Right cardiac atrium (tissue), 5 donors: Measurements from ENCODE around the gene NEUROD6. TPM values are rescaled to one million over a fixed set of nuclear protein-coding genes. Genes with fewer than 3 reads are reported as not detected.

ENCODE experiments used
- ATAC-seq, 2 donors: fragments of 200-7000 bp; cut with Tn5 transposase; one replicate each; pipeline versions ENCODE4 v1.8.0 to v1.9.1; 2020; ENCODE audit warnings: moderate library complexity in 2 of 2, mild to moderate bottlenecking in 1 of 2
- DNase-seq, 3 donors: peaks; one replicate each; pipeline ENCODE4 v3.0.0-alpha.2; 2020
- H3K27ac ChIP-seq: one replicate; pipeline ENCODE4 v1.5.1; 2013; ENCODE audit warnings: mild to moderate bottlenecking, low read length, control low read depth, moderate library complexity
- H3K27me3 ChIP-seq: one replicate; pipeline ENCODE4 v1.6.1; 2013; ENCODE audit not compliant: control insufficient read depth, insufficient read depth
- H3K4me1 ChIP-seq: one replicate; pipeline ENCODE4 v1.6.1; 2013; ENCODE audit warnings: low read length; ENCODE audit not compliant: control insufficient read depth, insufficient read depth
- H3K4me3 ChIP-seq: one replicate; pipeline ENCODE4 v1.5.1; 2013; ENCODE audit warnings: low read length, control low read depth
- H3K9me3 ChIP-seq: one replicate; pipeline ENCODE4 v1.6.1; 2013; ENCODE audit warnings: low read length; ENCODE audit not compliant: control insufficient read depth
- WGBS: extraction: QIAGEN DNeasy Blood & Tissue Kit; methylation state at CpG from one replicate; pipeline ENCODE4 v1.1.7; 2013; 5-methylcytosine and 5-hydroxymethylcytosine counted together
- intact Hi-C, 4 donors: fragments of 100-400 bp; cut with DNase I; formaldehyde crosslinking; loops; one replicate each; pipeline versions ENCODE4 v1.11.0 to v1.14.0; 2022 to 2023
- polyA plus RNA-seq: library from polyadenylated mRNA; stranded (reverse); fragments of 200-250 nt; gene quantifications from one replicate; pipeline ENCODE4 v1.2.3, GENCODE V29; 2013
- total RNA-seq, 4 donors: library from RNA; stranded (reverse); fragmentation: NEBNext Ultra II Directional; extraction: Animal tissue kit (Norgen Biotek cat#: 25700); gene quantifications; one replicate each; pipeline ENCODE4 v1.2.1, GENCODE V29; 2021
- donor health status: healthy with polysubstance abuse.
- donor health status: DM: no; HTN: yes; CAD: no.
- donor health status: DM: no; HTN: no; CAD: no.
- donor health status: DM: no; HTN: yes; CAD: no; lungs with severe emphysema.
- donor health status: DM: yes; HTN: yes; CAD: no.

NEUROD6 gene
- total and polyA plus RNA-seq, 5 donors, result not detected

DNA sequence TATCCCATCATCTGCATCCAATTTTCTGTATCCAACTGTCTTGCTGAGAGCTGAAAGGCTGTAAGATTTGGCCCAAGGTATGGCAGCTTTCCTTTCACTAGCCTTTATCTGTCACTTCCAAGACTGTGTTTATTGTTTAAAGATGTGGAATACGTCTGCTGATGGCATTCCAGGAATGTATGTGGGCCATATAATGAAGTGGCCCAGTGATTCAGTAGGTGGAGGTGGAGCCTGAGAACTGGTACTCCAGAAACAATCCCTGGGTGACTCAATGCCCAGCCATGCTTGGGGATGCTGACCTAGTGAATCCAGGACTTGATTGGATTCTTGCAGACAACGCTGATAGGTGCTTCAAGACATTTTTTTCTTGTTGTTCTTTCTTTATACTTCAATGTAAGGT is 13.5 kb downstream of the NEUROD6 start:
- DNase-seq (no peak), ATAC-seq (no peak)
- Histone ChIP-seq H3K27ac (no peak overlapping the region), H3K9me3 (no peaks in the 10 kb centered on the region), H3K4me1 (no peaks in the 10 kb centered on the region), H3K27me3 (peaks cover 2% of the 10 kb centered on the region), H3K4me3 (no peak overlapping the region)
- intact Hi-C loops, result no loop called here
- WGBS, result 42% methylated on average over 2 of the region's 2 CpGs

GRCh38 chr7:31326416-31326815 is 14.1 kb downstream of the NEUROD6 start:
- Histone ChIP-seq H3K4me3 (no peak overlapping the region), H3K9me3 (no peaks in the 10 kb centered on the region), H3K27me3 (peaks cover 2% of the 10 kb centered on the region), H3K27ac (no peak overlapping the region), H3K4me1 (no peaks in the 10 kb centered on the region)
- 63% methylated on average over 2 of the region's 2 CpGs for WGBS
- DNase-seq, result no peak
- ATAC-seq, result no peak
- intact Hi-C loops, result no loop called here

DNA sequence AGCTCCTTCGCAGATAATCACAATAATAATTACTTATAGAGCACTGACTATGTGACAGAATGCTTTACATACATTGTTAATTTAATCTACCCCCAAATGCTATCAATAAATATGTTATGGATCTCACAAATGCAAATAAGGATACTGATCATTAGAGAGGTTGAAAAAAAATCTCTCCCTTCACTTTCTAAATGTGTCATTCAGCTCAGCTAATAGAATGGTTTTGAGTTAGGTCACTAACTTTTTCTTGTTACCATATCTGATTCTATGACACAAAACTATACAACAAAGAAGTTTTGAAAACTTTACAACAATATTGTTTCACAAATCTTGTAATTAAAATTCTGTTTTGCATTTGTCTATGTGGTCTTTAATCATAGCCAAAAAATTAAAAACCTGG is 17.4 kb downstream of the NEUROD6 start:
- Histone ChIP-seq H3K27ac (no peak overlapping the region), H3K27me3 (peaks cover 2% of the 10 kb centered on the region), H3K4me1 (no peaks in the 10 kb centered on the region), H3K9me3 (no peaks in the 10 kb centered on the region), H3K4me3 (no peak overlapping the region)
- 70% methylated on average over 1 of the region's 1 CpG for WGBS
- DNase-seq, result no peak
- intact Hi-C loops, result no loop called here
- no peak for ATAC-seq

GRCh38 chr7:31320675-31321074 is 19.9 kb downstream of the NEUROD6 start:
- H3K4me1 ChIP-seq, result no peaks in the 10 kb centered on the region
- DNase-seq (no peak), ATAC-seq (no peak)
- no peaks in the 10 kb centered on the region for H3K27me3 ChIP-seq
- no peak overlapping the region for H3K4me3 ChIP-seq
- intact Hi-C loops, result no loop called here
- H3K9me3 ChIP-seq, result no peaks in the 10 kb centered on the region
- H3K27ac ChIP-seq, result no peak overlapping the region

DNA sequence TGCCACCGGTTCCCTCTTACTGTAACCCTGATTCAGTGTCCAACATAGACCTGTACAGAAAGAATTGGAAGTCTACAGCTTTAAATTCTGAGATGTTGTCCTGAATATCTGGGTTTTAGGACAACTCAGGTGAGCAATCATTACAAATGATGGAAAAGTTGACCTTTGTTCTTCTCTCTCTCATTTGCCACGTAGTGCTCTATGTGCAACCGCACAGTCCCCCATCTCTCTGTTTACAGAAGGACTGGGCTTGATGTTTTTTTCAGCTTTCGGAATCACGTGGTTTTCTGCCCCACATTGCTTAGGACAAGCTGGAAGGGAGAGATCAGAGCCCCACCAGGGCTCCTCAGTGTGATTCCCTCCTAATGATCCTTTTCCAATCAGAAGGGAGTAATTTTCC is 22.2 kb downstream of the NEUROD6 start:
- Histone ChIP-seq H3K9me3 (no peaks in the 10 kb centered on the region), H3K27ac (no peak overlapping the region), H3K4me1 (no peaks in the 10 kb centered on the region), H3K27me3 (no peaks in the 10 kb centered on the region), H3K4me3 (no peak overlapping the region)
- ATAC-seq (no peak), DNase-seq (no peak)
- intact Hi-C loops, result no loop called here
- WGBS, result 75% methylated on average over 5 of the region's 5 CpGs

DNA sequence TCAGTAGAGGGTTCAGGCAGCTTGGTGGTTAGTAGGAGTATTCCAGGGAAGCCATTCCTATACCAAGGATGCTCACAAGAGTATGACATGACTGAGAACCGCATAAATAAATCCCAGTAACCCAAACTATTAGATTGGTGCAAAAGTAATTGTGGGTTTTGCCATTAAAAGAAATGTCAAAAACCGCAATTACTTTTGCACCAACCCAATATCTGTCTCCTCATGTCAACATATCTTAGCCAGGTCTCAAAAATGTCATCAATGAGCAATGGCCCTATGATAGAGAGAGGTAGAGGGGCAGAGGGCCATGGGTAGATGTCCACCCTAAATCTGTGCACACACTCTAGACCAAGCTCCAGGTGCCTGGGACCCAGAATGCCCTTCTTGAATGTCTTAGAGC is 23.6 kb downstream of the NEUROD6 start:
- no peaks in the 10 kb centered on the region for H3K27me3 ChIP-seq
- intact Hi-C loops, result no loop called here
- H3K9me3 ChIP-seq, result no peaks in the 10 kb centered on the region
- ATAC-seq (no peak), DNase-seq (no peak)
- no peak overlapping the region for H3K4me3 ChIP-seq
- WGBS, result 73% methylated on average over 2 of the region's 2 CpGs
- H3K4me1 ChIP-seq, result no peaks in the 10 kb centered on the region
- no peak overlapping the region for H3K27ac ChIP-seq

DNA sequence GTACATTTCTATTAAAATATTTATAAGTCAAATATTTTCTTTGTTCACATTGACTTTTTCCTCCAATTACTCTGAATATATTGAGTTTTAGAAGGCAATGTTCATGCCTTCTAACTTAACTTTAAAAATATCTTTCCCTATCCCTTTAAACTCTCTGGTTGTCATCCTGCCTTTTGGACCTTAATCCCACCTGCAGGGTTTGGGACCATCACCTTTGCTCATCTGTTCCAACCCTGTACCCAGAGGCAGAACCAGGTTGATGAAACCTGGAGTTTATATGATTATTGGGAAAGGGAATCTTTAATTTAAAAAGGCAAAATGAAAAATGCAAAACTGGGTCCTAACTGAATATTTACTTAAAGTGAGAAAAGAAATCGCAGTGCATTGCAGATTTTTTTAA is 24.8 kb downstream of the NEUROD6 start:
- intact Hi-C loops, result no loop called here
- no peaks in the 10 kb centered on the region for H3K27me3 ChIP-seq

DNA sequence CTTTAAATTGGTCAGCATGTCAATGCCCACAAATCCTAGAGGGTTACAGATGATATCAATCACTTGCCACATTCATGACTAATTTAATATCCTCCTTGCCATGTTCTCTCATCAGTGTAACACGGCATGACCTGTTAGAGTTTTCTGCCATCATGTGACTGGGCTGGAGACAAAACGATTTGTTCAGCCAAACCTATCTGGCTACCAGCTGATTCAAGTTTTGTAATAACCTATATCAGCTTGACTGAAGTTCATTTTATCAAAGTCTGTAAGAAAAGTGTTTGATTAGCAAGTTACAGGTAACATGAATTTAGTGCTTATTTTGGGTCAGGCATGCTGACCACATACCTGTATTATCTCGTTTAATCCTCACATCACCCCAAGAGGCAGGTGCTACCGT is 25.7 kb downstream of the NEUROD6 start:
- Histone ChIP-seq H3K27me3 (no peaks in the 10 kb centered on the region), H3K4me1 (no peaks in the 10 kb centered on the region), H3K4me3 (no peak overlapping the region), H3K27ac (no peak overlapping the region), H3K9me3 (no peaks in the 10 kb centered on the region)
- ATAC-seq (no peak), DNase-seq (no peak)
- intact Hi-C loops, result no loop called here
- 66% methylated on average over 4 of the region's 4 CpGs for WGBS

More for the DNA sequence above, 24.8 kb downstream of the NEUROD6 start:
- no peak for ATAC-seq
- Histone ChIP-seq H3K4me3 (no peak overlapping the region), H3K4me1 (no peaks in the 10 kb centered on the region), H3K27ac (no peak overlapping the region), H3K9me3 (no peaks in the 10 kb centered on the region)
- WGBS, result 92% methylated on average over 1 of the region's 1 CpG
- no peak for DNase-seq

DNA sequence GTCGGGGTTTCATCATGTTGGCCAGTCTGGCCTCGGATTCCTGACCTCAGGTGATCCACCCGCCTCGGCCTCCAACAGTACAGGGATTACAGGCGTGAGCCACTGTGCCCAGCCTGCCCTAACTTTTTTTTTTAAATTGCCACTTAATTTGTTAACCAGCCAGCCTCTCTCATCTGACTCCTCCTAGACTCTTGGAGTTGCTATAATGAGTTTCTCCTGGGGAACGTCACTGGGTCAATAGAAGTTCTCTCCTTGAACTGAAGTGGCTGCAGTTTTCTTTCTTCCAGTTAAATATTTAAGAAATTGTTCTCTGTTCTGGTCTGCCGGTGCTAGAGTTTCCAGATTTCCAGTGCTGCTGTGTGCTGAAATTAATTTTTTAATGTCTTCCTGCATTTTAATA is 27.6 kb downstream of the NEUROD6 start:
- H3K4me1 ChIP-seq, result no peaks in the 10 kb centered on the region
- no peak overlapping the region for H3K27ac ChIP-seq
- 81% methylated on average over 7 of the region's 7 CpGs for WGBS
- H3K27me3 ChIP-seq, result no peaks in the 10 kb centered on the region
- ATAC-seq (no peak), DNase-seq (no peak)
- intact Hi-C loops, result no loop called here
- no peak overlapping the region for H3K4me3 ChIP-seq
- no peaks in the 10 kb centered on the region for H3K9me3 ChIP-seq

DNA sequence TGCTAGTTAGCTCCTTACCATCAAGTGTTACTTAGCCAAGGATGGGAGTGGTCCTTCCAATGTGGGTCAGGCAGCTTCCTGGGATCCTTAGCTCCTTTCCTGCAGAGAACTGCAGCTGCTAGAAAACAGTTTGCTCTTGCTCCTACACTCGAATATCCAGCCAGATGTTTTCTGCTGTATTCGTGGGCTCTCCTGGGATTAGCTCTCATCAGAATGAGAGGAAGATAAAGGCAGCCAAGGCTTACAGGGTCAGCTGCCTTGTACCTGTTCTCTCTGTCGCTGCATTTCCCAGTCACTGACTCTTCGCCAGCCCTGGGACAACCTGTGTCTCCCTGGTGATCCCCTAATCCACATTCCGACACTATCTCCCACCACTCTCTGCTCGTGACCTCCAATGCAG is 29.0 kb downstream of the NEUROD6 start:
- no peaks in the 10 kb centered on the region for H3K27me3 ChIP-seq
- no peak overlapping the region for H3K27ac ChIP-seq
- WGBS, result 19% methylated on average over 6 of the region's 6 CpGs
- no peaks in the 10 kb centered on the region for H3K9me3 ChIP-seq
- no peak for DNase-seq
- intact Hi-C loops, result no loop called here
- no peaks in the 10 kb centered on the region for H3K4me1 ChIP-seq
- no peak for ATAC-seq
- no peak overlapping the region for H3K4me3 ChIP-seq

DNA sequence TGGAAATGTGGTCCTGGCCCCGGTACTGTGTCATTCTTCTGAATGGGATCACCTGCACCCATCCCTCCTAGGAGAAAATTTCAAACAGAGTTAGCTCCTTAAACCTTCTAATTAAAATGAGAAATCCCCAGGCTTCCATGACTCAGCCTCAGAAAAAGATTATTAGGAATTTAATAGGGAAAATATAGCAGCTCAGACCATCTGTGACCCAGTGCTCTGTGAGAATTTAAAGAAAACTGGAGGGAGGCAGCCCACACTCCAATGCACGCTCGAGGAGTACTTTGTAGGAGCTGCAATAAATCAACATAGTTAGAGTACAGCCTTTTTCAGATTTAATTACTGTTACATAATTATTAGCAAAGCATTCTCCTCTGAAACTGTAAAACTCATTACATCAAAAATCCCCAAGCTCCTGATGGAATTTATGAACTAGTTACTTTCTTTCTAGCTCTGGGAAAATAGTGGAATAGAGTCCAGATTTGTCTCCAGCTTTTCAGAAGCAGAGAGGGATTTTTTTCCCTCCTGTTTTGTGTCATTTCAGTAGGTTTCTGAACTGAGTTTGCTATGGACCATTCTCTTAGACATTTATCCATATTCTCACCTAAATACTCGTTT is 30.1 kb downstream of the NEUROD6 start:
- Histone ChIP-seq H3K4me3 (no peak overlapping the region), H3K27me3 (no peaks in the 10 kb centered on the region), H3K4me1 (no peaks in the 10 kb centered on the region), H3K27ac (no peak overlapping the region), H3K9me3 (no peaks in the 10 kb centered on the region)
- intact Hi-C loops, result no loop called here
- ATAC-seq, result no peak
- WGBS, result 64% methylated on average over 4 of the region's 4 CpGs
- no peak for DNase-seq

DNA sequence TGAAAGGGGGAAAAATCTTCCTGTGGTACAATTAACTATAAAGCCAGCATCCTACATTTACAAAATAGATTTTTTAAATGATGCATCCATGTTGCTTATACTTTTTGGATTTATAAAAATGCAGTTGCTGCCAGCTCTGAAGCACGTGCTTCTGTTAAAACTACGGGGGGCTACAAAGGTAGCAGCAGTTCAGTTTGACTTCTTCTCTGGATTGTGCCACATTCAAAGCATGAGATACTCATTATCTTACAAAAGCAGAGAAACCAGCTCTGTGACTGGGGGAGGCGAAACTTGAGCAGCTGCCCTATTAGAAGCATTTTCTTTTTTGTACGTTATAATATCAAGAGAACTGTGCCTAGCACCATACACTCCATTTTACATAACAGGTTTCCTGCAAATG is 31.1 kb downstream of the NEUROD6 start:
- no peaks in the 10 kb centered on the region for H3K9me3 ChIP-seq
- no peak overlapping the region for H3K4me3 ChIP-seq
- ATAC-seq, result no peak
- no peak overlapping the region for H3K27ac ChIP-seq
- no peak for DNase-seq
- no peaks in the 10 kb centered on the region for H3K4me1 ChIP-seq
- 59% methylated on average over 4 of the region's 4 CpGs for WGBS
- no peaks in the 10 kb centered on the region for H3K27me3 ChIP-seq
- intact Hi-C loops, result no loop called here
